Vagina (tissue), 2 donors: ENCODE results near the gene SCGN.

Experiments
- CTCF ChIP-seq, 3 experiments: fragments of 450-650 bp in 2 of 3; fragments of 200-600 bp in 1 of 3; sonication (generic) in 1 of 3; IDR thresholded peaks; one replicate each; pipeline ENCODE4 v1.5.1; 2017 to 2019; ENCODE audit warnings: antibody characterized with exemption in 3 of 3, mild to moderate bottlenecking in 2 of 3, moderate library complexity in 2 of 3
- POLR2A ChIP-seq, 2 donors: fragments of 450-650 bp; IDR thresholded peaks; one replicate each; pipeline ENCODE4 v1.6.1; 2017; ENCODE audit warnings: antibody characterized with exemption in 2 of 2, mild to moderate bottlenecking in 2 of 2, moderate library complexity in 2 of 2
- POLR2AphosphoS5 ChIP-seq, 2 donors: sonication (generic); formaldehyde crosslinking; IDR thresholded peaks; one replicate each; pipeline ENCODE4 v1.9.0; 2017; ENCODE audit warnings: antibody characterized with exemption in 2 of 2, mild to moderate bottlenecking in 2 of 2, low read depth in 1 of 2; ENCODE audit not compliant: insufficient read depth in 1 of 2

DNA sequence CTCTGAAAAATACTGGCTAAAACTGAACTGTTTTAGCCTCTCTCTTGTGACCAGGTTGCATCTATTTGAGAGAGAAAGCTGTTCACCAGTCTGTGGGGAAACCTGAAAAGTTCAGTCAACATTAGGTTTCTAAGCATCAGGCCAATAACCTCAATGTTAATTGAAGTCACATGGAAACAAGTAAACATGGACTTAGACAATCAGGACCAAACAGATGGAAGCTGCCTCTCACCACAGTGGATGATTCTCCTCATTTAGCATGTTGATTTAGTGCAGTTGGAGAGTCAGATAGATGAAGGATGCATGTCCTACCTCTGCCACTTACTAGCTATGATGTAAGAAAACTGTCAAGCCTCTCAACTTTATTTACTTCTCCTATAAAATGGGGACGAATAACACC is 18.2 kb downstream of the SCGN start:
- TF ChIP-seq CTCF (IDR thresholded peaks at IDR 0.05): no peak
- no peak for TF ChIP-seq POLR2A (IDR thresholded peaks at IDR 0.05)
- TF ChIP-seq POLR2AphosphoS5 (IDR thresholded peaks at IDR 0.05; ENCODE audit: insufficient read depth in 1 of 2, low read depth in 1 of 2): no peak
